Sigmoid colon (tissue), 4 donors: Measurements from ENCODE around the gene SRP72.

Experiments used
- CTCF ChIP-seq, 4 experiments: fragments of 450-650 bp in 3 of 4; fragments of 200-600 bp in 1 of 4; IDR thresholded peaks; one replicate each; pipeline ENCODE4 v1.5.1; 2016 to 2019; ENCODE audit warnings: antibody characterized with exemption in 4 of 4, mild to moderate bottlenecking in 3 of 4, moderate library complexity in 2 of 4
- EP300 ChIP-seq, 4 donors: sonication (generic); formaldehyde crosslinking; IDR thresholded peaks; one replicate each; pipeline ENCODE4 v1.6.1; 2017; ENCODE audit warnings: antibody characterized with exemption in 4 of 4
- POLR2A ChIP-seq, 2 donors: fragments of 450-650 bp; IDR thresholded peaks; one replicate each; pipeline ENCODE4 v1.6.1; 2016; ENCODE audit warnings: antibody characterized with exemption in 2 of 2, mild to moderate bottlenecking in 2 of 2, moderate library complexity in 2 of 2
- POLR2AphosphoS5 ChIP-seq, 4 donors: sonication (generic); formaldehyde crosslinking; IDR thresholded peaks; one replicate each; pipeline ENCODE4 v1.6.1; 2017; ENCODE audit warnings: antibody characterized with exemption in 4 of 4

- TF ChIP-seq CTCF (IDR thresholded peaks at IDR 0.05) = no peak
- no peak for TF ChIP-seq POLR2A (IDR thresholded peaks at IDR 0.05)
- no peak for TF ChIP-seq POLR2AphosphoS5 (IDR thresholded peaks at IDR 0.05)
- no peak for TF ChIP-seq EP300 (IDR thresholded peaks at IDR 0.05)
Measured at GRCh38 chr4:56466910-56467283, 520 bp upstream of the SRP72 start.
